A549 (cell line): ENCODE data around the gene TCF25. TPM values are rescaled to one million over a fixed set of nuclear protein-coding genes. Genes with fewer than 3 reads are reported as not detected.

Experiments used
- ATAC-seq, 2 experiments: fragments of 200-7000 bp in 1 of 2; fragments of >200 bp in 1 of 2; cut with Nextera tagmentation in 1 of 2; cut with Tn5 transposase in 1 of 2; 3 replicates each; pipeline versions ENCODE4 v1.8.0 to v1.9.1; 2018 to 2020; ENCODE audit warnings: mild to moderate bottlenecking in 1 of 2, moderate library complexity in 1 of 2
- CTCF ChIA-PET: fragments of 300-600 bp; sonication (Branson Sonifier 250); formaldehyde crosslinking; extraction: SDS; loops from one replicate; lab custom pipeline; 2021; ENCODE audit warnings: antibody characterized with exemption, inconsistent platforms; lab: Yijun Ruan, JAX
- POLR2A ChIA-PET: fragments of 350-600 bp; formaldehyde crosslinking; extraction: SDS; loops from one replicate; lab custom pipeline; 2021; ENCODE audit warnings: antibody characterized with exemption, inconsistent platforms; lab: Yijun Ruan, JAX
- DNase-seq, 2 experiments: peaks; one replicate each; pipeline versions ENCODE4 v3.0.0 to v3.0.0-alpha.2; 2011 to 2016; ENCODE audit warnings: low read depth in 1 of 2, low spot score in 1 of 2
- FAIRE-seq: peaks from 2 replicates; lab custom pipeline; 2011; peaks lifted over from hg19 to GRCh38; lab: Jason Lieb, UNC
- H3K27ac ChIP-seq, 2 experiments: fragments of >200 bp; sonication (Bioruptor Twin); formaldehyde crosslinking; 3 replicates each; pipeline ENCODE4 v1.5.1; 2016 to 2017
- H3K4me1 ChIP-seq: fragments of >200 bp; sonication (Bioruptor Twin); formaldehyde crosslinking; 3 replicates; pipeline ENCODE4 v1.6.1; 2016
- H3K4me2 ChIP-seq: fragments of >200 bp; sonication (Bioruptor Twin); formaldehyde crosslinking; 3 replicates; pipeline ENCODE4 v1.6.1; 2016
- H3K4me3 ChIP-seq: fragments of >200 bp; sonication (Bioruptor Twin); formaldehyde crosslinking; 3 replicates; pipeline ENCODE4 v1.5.1; 2016
- H3K9me3 ChIP-seq: fragments of >200 bp; sonication (Bioruptor Twin); formaldehyde crosslinking; 3 replicates; pipeline ENCODE4 v1.6.1; 2016
- BCL3 ChIP-seq: fragments of >200 bp; sonication (Bioruptor Twin); formaldehyde crosslinking; IDR thresholded peaks from 3 replicates; pipeline ENCODE4 v1.6.1; 2016
- CTCF ChIP-seq: fragments of >200 bp; sonication (Bioruptor Twin); formaldehyde crosslinking; IDR thresholded peaks from 3 replicates; pipeline ENCODE4 v1.5.1; 2016
- FOSL2 ChIP-seq, 2 experiments: fragments of 450-650 bp in 1 of 2; fragments of >200 bp in 1 of 2; sonication (Bioruptor Twin) in 1 of 2; formaldehyde crosslinking; IDR thresholded peaks; 2 replicates each; pipeline versions ENCODE4 v1.5.0 to v1.6.1; 2016 to 2020; ENCODE audit warnings: mild to moderate bottlenecking in 1 of 2, moderate library complexity in 1 of 2
- GATA3 ChIP-seq: IDR thresholded peaks from 2 replicates; pipeline ENCODE4 v1.6.1; 2012; ENCODE audit warnings: borderline replicate concordance
- HDAC2 ChIP-seq: fragments of 200-600 bp; sonication (generic); IDR thresholded peaks from 2 replicates; pipeline ENCODE4 v1.6.1; 2016
- HOXA7 ChIP-seq: fragments of 250-450 bp; sonication (Bioruptor Pico); IDR thresholded peaks from 2 replicates; pipeline ENCODE4 v1.5.0; 2020; ENCODE audit warnings: mild to moderate bottlenecking, moderate library complexity
- MAX ChIP-seq: IDR thresholded peaks from 2 replicates; pipeline ENCODE4 v1.6.1; 2012
- ZFP36 ChIP-seq: fragments of 450-650 bp; IDR thresholded peaks from 2 replicates; pipeline ENCODE4 v1.6.1; 2014; ENCODE audit warnings: borderline replicate concordance; ENCODE audit not compliant: partially characterized antibody
- WGBS: methylation state at CpG from one replicate; pipeline ENCODE4 v1.1.6; 2017; ENCODE audit errors: missing lambda C conversion rate; 5-methylcytosine and 5-hydroxymethylcytosine counted together
- polyA plus RNA-seq, 4 experiments: library from polyadenylated mRNA; depleted of rRNA in 3 of 4; stranded (reverse); fragments of >200 nt; fragmentation: RNase III in 1 of 4; extraction: RNeasy Plus Mini Kit Qiagen cat#74134 plus additional on column Dnase treatment in 1 of 4; gene quantifications; 2 replicates in 3 of 4; 3 replicates in 1 of 4; pipeline ENCODE4 v1.2.3, GENCODE V29; 2011 to 2017

The TCF25 gene
- polyA plus RNA-seq, 2 of the 4 experiments (the other 2 are of a cell fraction): 125 TPM

- ATAC-seq (no peak), FAIRE-seq (no peak), DNase-seq (no peak)
- ChIA-PET CTCF (interaction anchor here (1.6 to 2.8 kb wide), 2 partner anchors 9 to 11 kb away, joined by 7 to 8 read pairs; no protein-coding TSS in a partner anchor), POLR2A (no interaction called here)
- H3K4me3 ChIP-seq: no peak overlapping the region
- no peaks in the 10 kb centered on the region for H3K4me1 ChIP-seq
- 96% methylated on average over 13 of the region's 13 CpGs for WGBS
- H3K27ac ChIP-seq: no peak overlapping the region
- no peak overlapping the region for H3K4me2 ChIP-seq
- TF ChIP-seq FOSL2 (IDR thresholded peaks at IDR 0.05) (no peak), FOSL2 (CRISPR knock-in tag; IDR thresholded peaks at IDR 0.05) (no peak), CTCF (no peak), MAX (no peak), HDAC2 (no peak), GATA3 (no peak), HOXA7 (CRISPR knock-in tag) (no peak), ZFP36 (no peak), BCL3 (no peak)
- no peaks in the 10 kb centered on the region for H3K9me3 ChIP-seq
Observed at GRCh38 chr16:89960966-89961365, 87.6 kb downstream of the TCF25 start.

Other genes with a start within 250 kb of the TCF25 start
- gene CHMP1A, start 215.9 kb upstream of the TCF25 start, polyA plus RNA-seq (2011; rRNA removed): 36.4 and 40.1 TPM in 2 replicates
- gene CHMP1A, start 215.9 kb upstream of the TCF25 start, polyA plus RNA-seq (2017; fragmentation: RNase III; extraction: RNeasy Plus Mini Kit Qiagen cat#74134 plus additional on column Dnase treatment): 91.7 to 99.0 TPM (median 95.4 TPM) in 3 replicates
- gene SPATA33, start 215.8 kb upstream of the TCF25 start, polyA plus RNA-seq (2011; rRNA removed): 5.5 and 6.1 TPM in 2 replicates
- gene SPATA33, start 215.8 kb upstream of the TCF25 start, polyA plus RNA-seq (2017; fragmentation: RNase III; extraction: RNeasy Plus Mini Kit Qiagen cat#74134 plus additional on column Dnase treatment): 11.5 to 12.6 TPM (median 12.1 TPM) in 3 replicates
- gene CDK10, start 186.9 kb upstream of the TCF25 start, polyA plus RNA-seq (2011; rRNA removed): 35.9 and 40.2 TPM in 2 replicates
- gene CDK10, start 186.9 kb upstream of the TCF25 start, polyA plus RNA-seq (2017; fragmentation: RNase III; extraction: RNeasy Plus Mini Kit Qiagen cat#74134 plus additional on column Dnase treatment): 52.9 to 99.8 TPM (median 55.3 TPM) in 3 replicates
- 3.5 and 3.6 TPM in 2 replicates for gene SPATA2L, start 171.9 kb upstream of the TCF25 start, polyA plus RNA-seq (2011; rRNA removed)
- 4.7 to 5.2 TPM (median 4.9 TPM) in 3 replicates for gene SPATA2L, start 171.9 kb upstream of the TCF25 start, polyA plus RNA-seq (2017; fragmentation: RNase III; extraction: RNeasy Plus Mini Kit Qiagen cat#74134 plus additional on column Dnase treatment)
- gene VPS9D1, start 152.7 kb upstream of the TCF25 start, polyA plus RNA-seq (2011; rRNA removed): 2.1 and 2.7 TPM in 2 replicates
- gene VPS9D1, start 152.7 kb upstream of the TCF25 start, polyA plus RNA-seq (2017; fragmentation: RNase III; extraction: RNeasy Plus Mini Kit Qiagen cat#74134 plus additional on column Dnase treatment): 3.0 to 5.8 TPM (median 5.4 TPM) in 3 replicates
- 6.5 and 7.5 TPM in 2 replicates for gene ZNF276, start 152.1 kb upstream of the TCF25 start, polyA plus RNA-seq (2011; rRNA removed)
- 14.0 to 15.4 TPM (median 15.1 TPM) in 3 replicates for gene ZNF276, start 152.1 kb upstream of the TCF25 start, polyA plus RNA-seq (2017; fragmentation: RNase III; extraction: RNeasy Plus Mini Kit Qiagen cat#74134 plus additional on column Dnase treatment)
- gene FANCA, start 56.9 kb upstream of the TCF25 start, polyA plus RNA-seq (2011; rRNA removed): 36.8 and 37.5 TPM in 2 replicates
- 38.4 to 42.0 TPM (median 39.3 TPM) in 3 replicates for gene FANCA, start 56.9 kb upstream of the TCF25 start, polyA plus RNA-seq (2017; fragmentation: RNase III; extraction: RNeasy Plus Mini Kit Qiagen cat#74134 plus additional on column Dnase treatment)
- gene SPIRE2, start 45.1 kb upstream of the TCF25 start, polyA plus RNA-seq (2011; rRNA removed): 6.0 and 7.7 TPM in 2 replicates
- 8.2 to 9.9 TPM (median 9.7 TPM) in 3 replicates for gene SPIRE2, start 45.1 kb upstream of the TCF25 start, polyA plus RNA-seq (2017; fragmentation: RNase III; extraction: RNeasy Plus Mini Kit Qiagen cat#74134 plus additional on column Dnase treatment)
- gene MC1R, start 45.3 kb downstream of the TCF25 start, polyA plus RNA-seq (2011; rRNA removed): 7.4 and 8.0 TPM in 2 replicates
- 6.1 to 9.2 TPM (median 8.0 TPM) in 3 replicates for gene MC1R, start 45.3 kb downstream of the TCF25 start, polyA plus RNA-seq (2017; fragmentation: RNase III; extraction: RNeasy Plus Mini Kit Qiagen cat#74134 plus additional on column Dnase treatment)
- 48.8 and 48.9 TPM in 2 replicates for gene TUBB3, start 49.8 kb downstream of the TCF25 start, polyA plus RNA-seq (2011; rRNA removed)
- gene TUBB3, start 49.8 kb downstream of the TCF25 start, polyA plus RNA-seq (2017; fragmentation: RNase III; extraction: RNeasy Plus Mini Kit Qiagen cat#74134 plus additional on column Dnase treatment): 152 to 180 TPM (median 163 TPM) in 3 replicates
- 63.6 and 69.4 TPM in 2 replicates for gene DEF8, start 75.2 kb downstream of the TCF25 start, polyA plus RNA-seq (2011; rRNA removed)
- 83.0 to 88.7 TPM (median 86.5 TPM) in 3 replicates for gene DEF8, start 75.2 kb downstream of the TCF25 start, polyA plus RNA-seq (2017; fragmentation: RNase III; extraction: RNeasy Plus Mini Kit Qiagen cat#74134 plus additional on column Dnase treatment)
- 23.0 and 24.2 TPM in 2 replicates for gene DBNDD1, start 145.9 kb downstream of the TCF25 start, polyA plus RNA-seq (2011; rRNA removed)
- gene DBNDD1, start 145.9 kb downstream of the TCF25 start, polyA plus RNA-seq (2017; fragmentation: RNase III; extraction: RNeasy Plus Mini Kit Qiagen cat#74134 plus additional on column Dnase treatment): 39.9 to 44.7 TPM (median 43.8 TPM) in 3 replicates
- not detected in 2 replicates for gene PRDM7, start 203.7 kb downstream of the TCF25 start, polyA plus RNA-seq (2011; rRNA removed)
- not detected in 3 replicates for gene PRDM7, start 203.7 kb downstream of the TCF25 start, polyA plus RNA-seq (2017; fragmentation: RNase III; extraction: RNeasy Plus Mini Kit Qiagen cat#74134 plus additional on column Dnase treatment)